HG03039 (cell line): ENCODE results near the gene FGGY.
"Not testable (repeated sequence)": the region's sequence is repeated elsewhere in the genome, so short reads cannot be mapped to it uniquely, and the experiment has no call there.

Source experiments
- ATAC-seq: cut with Tn5 transposase; IDR thresholded peaks from one replicate; pipeline ENCODE4 v1.9.1; 2021; ENCODE audit warnings: mild to moderate bottlenecking, moderate library complexity; ENCODE audit not compliant: unreplicated experiment

Gene FGGY

GRCh38 chr1:59561796-59562195 is 264.9 kb downstream of the FGGY start:
- no peak for ATAC-seq

- no peak for ATAC-seq
These were observed 267.4 kb downstream of the FGGY start for GRCh38 chr1:59564192-59564891.

DNA sequence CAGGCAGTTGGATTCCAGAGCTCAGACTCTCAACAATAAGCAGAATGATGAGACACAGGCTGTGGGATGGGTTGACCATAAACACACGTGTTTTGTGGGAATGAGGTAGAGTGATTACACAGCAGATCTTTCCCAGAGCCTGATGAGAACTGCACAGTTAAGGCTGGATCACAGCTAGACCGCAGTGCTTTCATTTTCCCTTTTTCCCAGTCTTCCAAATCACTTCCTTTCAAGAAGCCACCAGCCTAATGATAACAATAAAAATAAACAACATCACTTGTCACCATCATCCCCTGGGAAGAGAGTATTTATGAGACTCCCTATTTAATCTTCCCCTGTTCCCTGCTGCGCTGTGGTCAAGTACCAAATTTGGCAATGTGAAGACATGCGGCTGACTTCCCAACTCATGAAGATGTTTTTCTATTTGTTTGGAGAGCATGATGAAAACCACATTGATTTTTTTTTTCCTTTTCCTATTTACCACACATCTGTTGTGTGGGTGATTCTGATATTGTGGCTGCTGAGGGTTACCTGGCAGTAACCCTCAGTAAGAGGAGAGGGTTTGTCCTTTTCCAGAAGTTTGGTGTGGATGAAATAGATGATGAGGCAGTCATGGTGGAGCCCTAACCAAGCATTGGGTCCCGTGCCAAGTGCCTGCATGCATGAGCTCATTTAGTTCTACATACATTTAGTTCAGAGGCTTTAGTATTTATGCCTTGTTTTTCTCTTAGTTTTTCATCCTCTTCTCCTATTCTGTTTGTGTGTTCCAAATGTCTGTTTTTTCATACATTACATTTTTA is 268.9 kb downstream of the FGGY start:
- ATAC-seq, result no peak

DNA sequence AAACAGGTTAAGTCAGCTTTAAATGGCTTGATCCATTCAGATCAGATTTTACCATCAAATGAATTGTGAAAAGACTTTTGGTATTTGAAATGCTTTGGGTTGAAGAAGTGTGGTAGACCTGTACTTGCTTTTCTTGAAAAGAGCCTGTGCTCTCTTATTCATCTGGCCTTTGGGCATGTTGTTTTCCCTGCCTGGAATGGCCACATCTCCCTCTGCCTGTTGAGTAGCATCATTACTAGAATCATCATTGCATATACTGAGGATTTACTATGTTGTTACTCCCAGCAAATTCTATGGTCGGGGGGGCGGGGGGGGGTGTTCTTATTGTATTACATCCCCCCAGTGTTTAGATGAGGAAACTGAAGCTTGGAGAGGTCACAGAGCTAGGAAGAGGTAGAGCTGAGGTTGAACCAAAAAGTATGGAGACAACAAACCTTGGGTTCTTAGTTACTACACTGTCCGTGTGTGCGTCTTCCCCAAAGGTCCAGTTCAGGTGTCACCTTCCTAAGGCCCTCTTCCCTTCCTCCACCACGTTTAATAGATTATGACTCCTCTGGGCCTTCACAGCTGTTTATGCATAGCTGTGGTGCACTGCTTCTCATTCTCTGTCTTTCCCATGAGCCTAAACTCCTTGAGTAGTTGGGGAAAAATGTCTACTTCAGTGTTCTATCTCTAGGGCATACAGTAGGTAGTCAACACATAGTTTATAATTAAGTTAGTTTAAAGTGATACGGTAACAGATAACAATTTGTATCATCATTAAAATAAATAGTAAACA is 271.5 kb downstream of the FGGY start:
- no peak for ATAC-seq

- ATAC-seq, result no peak
These were observed 272.3 kb downstream of the FGGY start for GRCh38 chr1:59569198-59569597.

DNA sequence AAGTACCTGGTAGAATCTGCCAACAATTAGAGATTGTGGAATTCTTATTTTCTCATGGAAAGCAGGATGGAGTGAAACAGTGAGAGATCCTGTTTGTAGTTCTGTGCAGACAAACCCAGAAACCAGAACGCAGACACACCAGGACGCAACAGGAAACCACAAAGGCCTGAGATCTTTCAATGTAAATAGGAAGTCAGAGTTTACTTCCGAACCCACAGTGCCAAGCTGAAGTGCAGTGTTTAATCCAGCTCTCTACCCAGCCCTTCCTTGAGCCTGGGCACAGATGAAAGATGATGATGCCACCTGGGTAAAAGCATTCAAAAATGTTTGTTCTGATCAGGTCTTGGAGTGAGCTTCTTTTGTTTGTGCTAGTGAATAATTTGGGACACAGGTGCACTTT is 273.6 kb downstream of the FGGY start:
- peak; percentile 73 for ATAC-seq

GRCh38 chr1:59574085-59574484 is 277.2 kb downstream of the FGGY start:
- ATAC-seq, result no peak

GRCh38 chr1:59577774-59578173 is 280.9 kb downstream of the FGGY start:
- ATAC-seq, result no peak

- ATAC-seq, result no peak
These were observed 282.3 kb downstream of the FGGY start for GRCh38 chr1:59579222-59579621.

DNA sequence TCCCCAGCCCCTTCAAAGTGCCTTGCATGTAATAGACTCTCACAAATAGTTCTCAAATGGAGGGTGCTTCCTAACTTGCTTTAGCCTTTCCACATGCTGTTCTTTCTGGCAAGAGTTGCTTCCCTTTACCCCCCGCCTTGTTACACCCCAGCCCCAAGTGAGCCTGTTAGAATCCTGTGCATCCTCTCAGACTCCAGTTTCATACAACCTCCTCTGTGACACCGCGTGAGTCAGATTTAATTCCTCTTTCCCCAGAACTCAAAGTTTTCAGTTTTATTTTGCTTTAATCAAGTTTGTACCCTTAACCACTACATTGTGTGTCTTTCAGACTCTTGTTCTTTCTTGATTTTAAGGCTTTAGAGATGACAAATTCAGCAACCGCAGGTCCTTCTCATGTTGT is 283.4 kb downstream of the FGGY start:
- ATAC-seq, result no peak

- not testable (repeated sequence) for ATAC-seq
These were observed 295.5 kb downstream of the FGGY start for GRCh38 chr1:59592410-59592809.

GRCh38 chr1:59592924-59593323 is 296.0 kb downstream of the FGGY start:
- ATAC-seq, result no peak

- ATAC-seq, result no peak
These were observed 297.2 kb downstream of the FGGY start for GRCh38 chr1:59593798-59594790.

DNA sequence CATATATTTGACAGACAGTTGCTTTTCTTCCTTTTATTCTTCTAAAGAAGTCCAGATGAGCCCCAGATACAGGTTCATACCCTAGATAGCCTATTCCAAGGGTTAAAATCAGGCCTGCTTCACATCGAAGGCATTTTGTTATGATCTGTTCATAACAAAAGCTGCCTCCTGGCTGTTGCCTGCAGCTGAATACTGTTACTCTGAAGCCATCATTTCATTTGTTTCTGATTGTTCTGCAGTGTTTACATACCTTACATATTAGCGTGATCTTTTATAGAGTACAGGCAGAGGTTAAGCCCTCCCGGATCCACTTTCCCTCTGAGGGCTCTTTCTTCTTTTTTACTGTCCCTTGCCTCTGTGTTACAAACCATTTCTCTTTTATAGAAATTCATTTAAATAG is 298.9 kb downstream of the FGGY start:
- no peak for ATAC-seq

DNA sequence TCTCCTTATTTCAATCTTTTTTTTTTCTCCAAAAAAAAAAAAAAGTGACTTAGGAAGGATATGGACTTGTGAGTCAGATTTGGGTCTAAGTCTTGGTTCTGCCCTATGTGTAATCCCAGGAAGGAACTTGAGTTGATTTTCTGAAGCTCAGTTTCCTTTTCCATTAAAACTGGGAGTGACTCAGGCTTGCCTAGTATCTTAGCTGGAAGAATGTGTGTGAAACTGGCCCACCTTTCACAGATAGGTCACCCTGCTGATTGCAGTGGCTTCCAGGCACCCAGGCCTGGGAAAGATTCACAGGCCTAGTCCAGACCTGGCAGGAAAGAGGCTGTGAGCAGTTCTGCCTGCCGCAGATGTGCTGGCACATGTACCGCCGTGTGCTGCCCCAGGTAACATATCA is 299.5 kb downstream of the FGGY start:
- ATAC-seq, result no peak

DNA sequence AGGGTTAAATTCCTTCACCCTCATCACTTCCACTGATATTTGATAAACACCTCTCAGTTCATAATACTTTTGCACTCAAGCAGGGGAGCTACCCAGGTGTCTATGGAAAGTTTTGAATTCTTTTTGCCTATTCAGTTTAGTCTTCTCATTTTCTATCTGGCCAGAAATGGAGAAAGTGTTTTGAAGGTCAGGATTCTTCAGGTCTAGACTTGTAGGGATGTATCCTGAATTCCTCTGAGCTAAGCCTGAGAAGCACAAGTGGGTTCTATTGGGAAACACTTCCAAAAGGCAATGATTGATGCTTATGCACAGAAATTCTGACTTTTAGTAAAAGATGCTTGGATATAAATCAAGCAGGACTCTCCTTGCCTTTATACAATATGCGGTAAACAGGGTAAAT is 300.1 kb downstream of the FGGY start:
- no peak for ATAC-seq

DNA sequence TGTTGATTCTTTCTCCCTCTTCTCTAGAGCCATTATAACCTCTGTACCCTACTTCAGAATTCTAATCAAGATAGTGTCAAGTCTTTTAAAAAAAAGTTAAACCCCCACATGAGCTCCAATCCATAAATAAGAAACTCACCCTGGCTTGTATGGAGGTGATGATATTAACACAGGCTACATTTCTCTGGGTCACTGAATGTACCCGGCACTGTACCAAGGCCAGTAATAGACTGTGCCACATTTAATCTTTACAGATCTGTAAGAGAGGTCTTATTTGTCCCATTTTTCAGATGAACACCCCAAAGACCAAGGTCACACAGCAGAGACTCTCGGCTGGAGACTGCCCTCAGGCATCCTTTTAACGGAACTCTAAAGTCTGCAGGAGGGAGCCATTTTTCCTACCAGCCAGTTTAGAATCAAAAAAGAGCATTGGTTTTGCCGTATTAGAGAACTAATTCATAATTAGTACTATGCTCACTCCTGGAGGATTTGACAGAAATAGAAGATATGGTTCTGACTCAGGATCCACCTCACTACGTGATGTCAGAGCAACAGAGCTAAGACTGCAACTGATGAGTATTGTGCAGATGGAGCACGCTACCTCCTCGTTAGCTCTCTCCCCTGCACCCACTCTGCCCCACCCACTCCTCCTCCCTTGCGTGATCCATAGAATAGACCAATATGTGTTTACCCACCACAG is 300.7 kb downstream of the FGGY start:
- ATAC-seq, result no peak

GRCh38 chr1:59598120-59598440 is 301.2 kb downstream of the FGGY start:
- ATAC-seq, result no peak

DNA sequence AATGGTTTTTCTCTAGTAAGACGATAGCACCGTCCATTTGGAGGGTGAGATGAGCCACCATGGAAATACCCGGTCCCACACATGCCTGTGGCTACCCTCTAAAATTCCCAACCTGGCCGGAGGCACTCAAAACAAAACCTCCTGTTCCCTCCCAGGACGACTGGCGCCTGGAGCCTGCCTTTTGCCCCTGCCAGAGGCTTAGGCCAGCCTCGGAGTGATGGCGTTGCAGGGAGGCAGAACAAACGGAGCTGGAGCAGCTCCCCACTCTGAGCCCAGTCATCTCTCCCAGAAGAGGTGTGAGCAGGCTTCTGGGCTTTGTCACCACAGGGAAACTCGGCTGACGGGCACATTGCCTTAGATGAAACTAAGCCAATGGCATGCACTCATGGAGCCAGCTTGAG is 304.1 kb downstream of the FGGY start:
- ATAC-seq, result no peak

GRCh38 chr1:59601811-59602210 is 304.9 kb downstream of the FGGY start:
- no peak for ATAC-seq
